ENCODE results near the gene ASB11. TPM values are rescaled to one million over a fixed set of nuclear protein-coding genes. Genes with fewer than 3 reads are reported as not detected.

ASB11 gene
- total and polyA plus RNA-seq, 10 donors: not detected

DNA sequence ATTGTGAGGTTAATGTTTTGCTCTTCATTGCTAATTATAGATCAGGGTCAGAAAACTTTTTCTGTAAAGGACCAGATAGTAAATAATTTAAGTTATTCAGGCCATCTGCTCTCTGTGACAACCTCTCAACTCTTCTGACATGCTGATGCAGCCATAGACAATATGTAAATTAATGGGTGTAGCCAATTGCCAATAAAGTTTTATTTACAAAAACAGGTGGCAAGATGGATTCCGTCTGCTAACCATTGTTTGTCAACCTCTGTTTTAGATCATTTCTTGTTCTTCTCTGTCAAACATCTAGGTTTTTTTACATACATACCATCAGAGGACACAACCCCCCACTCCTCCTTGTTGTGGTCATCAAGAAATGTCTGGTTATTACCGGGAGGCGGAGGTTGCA is 79.3 kb downstream of the ASB11 start:
- intact Hi-C loops (cut with DNase I; ENCODE audit: low total_unique reads): no loop called here
- no peaks in the 10 kb centered on the region for H3K9me3 ChIP-seq
- WGBS, 5 donors: 91 to 94% (median 92%) methylated on average over 3 of the region's 3 CpGs
- no peaks in the 10 kb centered on the region for H3K36me3 ChIP-seq
- H3K4me3 ChIP-seq: no peak overlapping the region
- H3K27ac ChIP-seq: no peak overlapping the region
- no peaks in the 10 kb centered on the region for H3K4me1 ChIP-seq
- TF ChIP-seq POLR2A (IDR thresholded peaks at IDR 0.05) (no peak), POLR2AphosphoS5 (IDR thresholded peaks at IDR 0.05) (no peak), CTCF (IDR thresholded peaks at IDR 0.05 in 8 of 11, conservative IDR thresholded peaks at IDR 0.05 in 3 of 11) (no peak)
- peaks cover 0 to 5% (median 0%) of the 10 kb centered on the region in 7 donors for H3K27me3 ChIP-seq (replicated peaks in 1 of 7)
- DNase-seq: no peak

DNA sequence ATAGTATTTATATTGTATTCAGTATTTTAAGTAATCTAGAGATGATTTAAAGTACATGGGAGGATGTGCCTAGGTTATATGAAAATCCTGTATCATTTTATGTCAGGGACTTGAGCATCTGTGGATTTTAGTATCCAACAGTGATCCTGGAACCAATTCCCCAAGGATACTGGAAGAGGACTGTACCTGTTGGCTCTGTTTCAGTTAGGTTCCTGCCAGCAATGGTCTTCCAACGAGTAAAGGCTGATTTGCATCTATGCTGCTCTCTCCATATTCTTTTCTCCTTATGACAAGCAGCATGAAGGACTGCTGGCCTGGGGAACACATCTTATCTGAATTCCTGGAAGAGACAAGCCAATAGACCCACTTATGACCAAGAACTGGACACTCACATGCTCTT is 80.4 kb downstream of the ASB11 start:
- DNase-seq: no peak
- intact Hi-C loops (cut with DNase I; ENCODE audit: low total_unique reads): no loop called here
- peaks cover 0 to 5% (median 0%) of the 10 kb centered on the region in 7 donors for H3K27me3 ChIP-seq (replicated peaks in 1 of 7)
- no peaks in the 10 kb centered on the region for H3K4me1 ChIP-seq
- no peak overlapping the region for H3K27ac ChIP-seq
- TF ChIP-seq POLR2A (IDR thresholded peaks at IDR 0.05) (no peak), CTCF (IDR thresholded peaks at IDR 0.05 in 8 of 11, conservative IDR thresholded peaks at IDR 0.05 in 3 of 11) (no peak), POLR2AphosphoS5 (IDR thresholded peaks at IDR 0.05) (no peak)
- H3K9me3 ChIP-seq: no peaks in the 10 kb centered on the region
- WGBS, 5 donors: 35 to 95% (median 64%) methylated on average over 1 of the region's 1 CpG
- H3K36me3 ChIP-seq: no peaks in the 10 kb centered on the region
- H3K4me3 ChIP-seq: no peak overlapping the region

DNA sequence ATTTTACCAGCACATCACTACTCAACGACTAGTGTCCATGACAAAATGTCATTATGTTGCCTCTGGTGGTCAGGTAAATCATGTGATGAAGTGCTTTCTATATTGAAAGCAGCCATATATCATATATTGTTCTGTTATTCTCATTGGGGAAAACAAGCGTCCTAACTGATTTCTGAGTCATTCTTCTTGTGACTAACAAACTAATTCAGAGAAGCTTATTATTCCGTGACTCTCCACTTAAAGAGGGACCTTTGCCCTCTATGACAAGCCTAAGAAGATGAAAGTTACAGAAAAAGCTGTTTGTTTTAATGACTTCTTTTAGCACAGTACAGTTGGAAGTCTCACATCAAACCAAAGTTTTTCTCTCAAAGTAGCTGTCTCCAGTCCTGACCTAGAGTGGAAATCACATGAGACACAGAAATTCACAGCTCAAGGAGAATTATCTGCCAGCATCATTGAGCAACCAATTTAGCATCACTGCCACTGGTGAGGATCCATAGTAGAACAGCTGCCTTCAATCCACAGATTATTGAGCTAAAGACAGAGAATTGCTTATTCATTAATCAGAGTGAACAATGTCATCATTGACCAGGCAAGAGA is 81.9 kb downstream of the ASB11 start:
- H3K27ac ChIP-seq: no peak overlapping the region
- no peaks in the 10 kb centered on the region for H3K36me3 ChIP-seq
- intact Hi-C loops (cut with DNase I; ENCODE audit: low total_unique reads): no loop called here
- WGBS, 5 donors: 49 to 81% (median 70%) methylated on average over 3 of the region's 3 CpGs
- no peak for TF ChIP-seq POLR2AphosphoS5 (IDR thresholded peaks at IDR 0.05)
- no peak for TF ChIP-seq CTCF (IDR thresholded peaks at IDR 0.05 in 8 of 11, conservative IDR thresholded peaks at IDR 0.05 in 3 of 11)
- TF ChIP-seq POLR2A (IDR thresholded peaks at IDR 0.05): no peak
- peaks cover 0 to 5% (median 0%) of the 10 kb centered on the region in 7 donors for H3K27me3 ChIP-seq (replicated peaks in 1 of 7)
- no peaks in the 10 kb centered on the region for H3K4me1 ChIP-seq
- H3K9me3 ChIP-seq: no peaks in the 10 kb centered on the region
- no peak for DNase-seq
- no peak overlapping the region for H3K4me3 ChIP-seq

Other genes with a start within 250 kb of the ASB11 start
- gene ASB9, start 45.6 kb downstream of the ASB11 start, total RNA-seq: 10 to 100 TPM in 6 of 7 donors, 1 to 10 TPM in 1; 6.4 to 23.0 (median 19.5) TPM
- gene ASB9, start 45.6 kb downstream of the ASB11 start, polyA plus RNA-seq: 10 to 100 TPM in 1 of 3 donors, 1 to 10 TPM in 2; 5.4 to 16.6 (median 7.0) TPM
- gene PIGA, start 19.9 kb upstream of the ASB11 start, total RNA-seq: 10 to 100 TPM; 10.8 to 17.2 (median 13.4) TPM
- gene PIGA, start 19.9 kb upstream of the ASB11 start, polyA plus RNA-seq: 1 to 10 TPM; 4.9 to 7.0 (median 5.6) TPM
- 1 to 10 TPM in 5 of 7 donors, under 1 TPM in 2; 0.52 to 4.4 (median 1.1) TPM for gene VEGFD, start 68.8 kb upstream of the ASB11 start, total RNA-seq
- gene VEGFD, start 68.8 kb upstream of the ASB11 start, polyA plus RNA-seq: 1 to 10 TPM in 1 of 3 donors, under 1 TPM in 2; 0.71 to 1.6 (median 0.91) TPM
- 10 to 100 TPM; 15.9 to 30.8 (median 24.8) TPM for gene PIR, start 177.7 kb upstream of the ASB11 start, total RNA-seq
- 10 to 100 TPM; 12.4 to 27.0 (median 14.5) TPM for gene PIR, start 177.7 kb upstream of the ASB11 start, polyA plus RNA-seq
- gene BMX, start 185.2 kb upstream of the ASB11 start, total RNA-seq: 1 to 10 TPM; 2.1 to 7.4 (median 3.4) TPM
- gene BMX, start 185.2 kb upstream of the ASB11 start, polyA plus RNA-seq: 1 to 10 TPM in 1 of 3 donors, under 1 TPM in 2; 0.67 to 2.0 (median 0.79) TPM

Data from spleen (tissue), 11 donors.